ENCODE data around the gene SINHCAF. TPM values are rescaled to one million over a fixed set of nuclear protein-coding genes. Genes with fewer than 3 reads are reported as not detected.
"Not testable (repeated sequence)": the region's sequence is repeated elsewhere in the genome, so short reads cannot be mapped to it uniquely, and the experiment has no call there.

SINHCAF gene
- total RNA-seq, 2 donors from 2014 or later, result 162 to 190 TPM

DNA sequence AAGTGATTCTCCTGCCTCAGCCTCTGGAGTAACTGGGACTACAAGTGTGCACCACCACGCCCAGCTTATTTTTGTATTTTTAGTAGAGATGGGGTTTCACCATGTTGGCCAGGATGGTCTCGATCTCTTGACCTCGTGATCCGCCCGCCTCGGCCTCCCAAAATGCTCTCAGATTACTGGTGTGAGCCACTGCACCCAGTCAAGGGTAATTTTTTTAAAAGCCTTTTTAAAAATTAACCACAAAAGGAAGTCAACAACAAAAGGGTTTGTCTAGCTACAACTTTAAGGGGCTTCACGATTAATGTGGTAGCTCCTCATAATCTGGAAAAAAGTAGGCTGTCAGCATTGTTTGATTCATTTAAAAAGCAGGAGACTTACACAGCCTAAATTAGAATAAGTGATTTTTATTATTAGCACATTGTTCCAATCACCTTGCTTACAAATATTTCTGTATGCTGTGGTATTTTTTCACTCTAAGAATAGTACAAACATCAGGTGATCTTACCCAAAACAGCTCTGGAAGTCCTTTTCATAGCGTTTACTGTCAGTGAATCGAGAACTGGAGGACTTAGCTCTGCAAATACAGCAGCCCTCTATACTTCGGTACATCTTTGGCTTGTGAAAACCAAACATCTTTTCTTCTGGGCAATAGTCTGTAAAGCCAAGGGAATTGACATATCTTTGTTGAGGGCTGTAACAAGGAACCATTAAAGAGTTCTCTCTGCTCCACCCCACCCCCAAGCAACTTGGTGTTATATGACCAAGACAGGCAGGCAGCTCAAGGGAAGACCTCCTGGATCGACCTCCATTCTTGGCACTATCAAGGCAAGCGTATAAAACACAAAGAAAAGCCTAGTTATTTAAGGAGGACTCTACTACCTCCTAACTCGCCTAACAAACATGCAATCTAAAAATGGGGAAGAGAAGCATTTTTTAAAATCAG lies 28.1 kb downstream of the SINHCAF start:
- Mint-ChIP-seq H3K27ac (peak overlapping the region in 1 of 2 donors; percentile 82), H3K9me3 (no peaks in the 10 kb centered on the region), H3K36me3 (peaks cover 14 to 42% of the 10 kb centered on the region in 2 donors)
- DNase-seq (ENCODE audit: low spot score in 2 of 2), result no peak
- no peak for ATAC-seq

DNA sequence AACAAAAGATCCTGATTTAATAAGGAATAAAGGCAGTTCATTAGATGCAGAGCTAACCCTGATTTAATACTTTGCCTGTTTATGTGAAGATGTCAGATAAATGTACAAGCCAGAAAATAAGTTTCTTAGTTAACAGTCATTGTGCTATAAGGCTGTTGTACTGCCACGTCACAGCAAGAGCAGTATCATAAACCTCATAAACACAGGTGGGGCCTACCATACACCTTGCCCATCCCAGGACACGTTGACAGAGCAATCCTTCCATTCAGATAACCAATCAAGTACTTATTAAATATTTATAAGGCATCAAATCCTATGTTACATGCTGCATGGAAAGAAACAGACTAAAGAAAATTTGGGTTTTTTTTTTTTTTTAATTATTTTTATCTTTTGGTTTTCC lies 36.5 kb downstream of the SINHCAF start:
- no peaks in the 10 kb centered on the region for H3K9me3 Mint-ChIP-seq
- H3K27ac Mint-ChIP-seq, result no peak overlapping the region
- peaks cover 22 to 52% of the 10 kb centered on the region in 2 donors for H3K36me3 Mint-ChIP-seq
- DNase-seq (ENCODE audit: low spot score in 2 of 2) (no peak), ATAC-seq (no peak)

- Mint-ChIP-seq H3K27ac (peak overlapping the region; percentile 71 to 82), H3K36me3 (peaks cover 21 to 52% of the 10 kb centered on the region in 2 donors), H3K9me3 (no peaks in the 10 kb centered on the region)
- ATAC-seq (no peak), DNase-seq (ENCODE audit: low spot score in 2 of 2) (no peak)
These were observed 37.6 kb downstream of the SINHCAF start for GRCh38 chr12:31288381-31288780.

- Mint-ChIP-seq H3K9me3 (no peaks in the 10 kb centered on the region), H3K27ac (peak overlapping the region in 1 of 2 donors; percentile 10), H3K36me3 (peaks cover 0 to 28% of the 10 kb centered on the region in 2 donors)
- no peak for DNase-seq (ENCODE audit: low spot score in 2 of 2)
- ATAC-seq, result no peak
These were observed 45.8 kb downstream of the SINHCAF start for GRCh38 chr12:31280183-31280582.

DNA sequence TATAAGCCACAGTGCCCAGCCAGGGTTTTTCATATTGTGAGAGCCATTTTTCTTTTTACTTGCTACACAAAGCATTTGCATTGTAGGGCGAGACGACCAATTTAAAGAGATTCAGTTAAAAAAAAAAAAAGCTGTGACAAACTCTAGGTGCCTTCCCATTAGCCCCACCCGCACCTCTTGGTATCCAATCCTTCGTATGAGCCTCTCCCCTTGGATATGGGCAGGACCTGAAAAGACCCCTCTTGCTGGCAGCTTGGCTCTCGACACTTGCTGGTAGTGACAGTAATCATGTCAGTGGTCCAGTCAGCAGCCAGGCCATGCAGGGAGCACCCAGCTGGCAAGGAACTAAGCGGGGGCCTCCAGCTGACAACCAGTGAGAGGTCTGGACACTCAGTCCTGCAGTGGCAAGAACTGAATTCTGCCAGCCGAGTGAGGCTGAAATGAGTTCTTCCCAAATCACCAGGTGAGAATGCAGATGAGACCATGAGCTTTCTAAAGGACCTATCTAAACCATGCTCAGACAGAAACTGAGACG lies 46.5 kb downstream of the SINHCAF start:
- ATAC-seq (no peak), DNase-seq (ENCODE audit: low spot score in 2 of 2) (no peak)
- peaks cover 0 to 23% of the 10 kb centered on the region in 2 donors for H3K36me3 Mint-ChIP-seq
- no peaks in the 10 kb centered on the region for H3K9me3 Mint-ChIP-seq
- no peak overlapping the region for H3K27ac Mint-ChIP-seq

- Mint-ChIP-seq H3K36me3 (peaks cover 0 to 19% of the 10 kb centered on the region in 2 donors), H3K9me3 (no peaks in the 10 kb centered on the region), H3K27ac (no peak overlapping the region)
- DNase-seq (ENCODE audit: low spot score in 2 of 2) (no peak), ATAC-seq (no peak)
These were observed 47.1 kb downstream of the SINHCAF start for GRCh38 chr12:31278832-31279231.

- DNase-seq (ENCODE audit: low spot score in 2 of 2) (no peak), ATAC-seq (no peak)
- Mint-ChIP-seq H3K27ac (no peak overlapping the region), H3K9me3 (no peaks in the 10 kb centered on the region), H3K36me3 (peaks cover 0 to 19% of the 10 kb centered on the region in 2 donors)
These were observed 47.5 kb downstream of the SINHCAF start for GRCh38 chr12:31278424-31278823.

DNA sequence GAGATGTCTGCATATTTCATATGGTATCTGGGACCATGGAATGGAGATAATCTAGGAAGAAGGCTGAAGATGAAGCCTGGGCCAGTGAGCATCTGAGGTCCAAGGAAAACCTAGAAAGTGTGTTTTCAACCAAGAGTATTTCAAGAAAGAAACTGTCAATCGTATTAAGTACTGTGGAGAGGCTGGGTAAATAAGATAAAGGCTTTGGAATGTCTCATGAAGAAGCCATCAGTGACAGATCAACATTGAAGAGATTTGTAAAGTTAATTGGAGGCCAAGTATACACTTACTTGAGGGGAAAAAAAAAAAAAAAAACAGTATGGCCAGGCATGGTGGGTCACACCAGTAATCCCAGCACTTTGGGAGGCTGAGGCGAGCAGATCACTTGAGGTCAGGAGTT lies 48.9 kb downstream of the SINHCAF start:
- H3K27ac Mint-ChIP-seq, result peak overlapping the region; percentile 23 to 81
- DNase-seq (ENCODE audit: low spot score in 2 of 2) (no peak), ATAC-seq (no peak)
- no peaks in the 10 kb centered on the region for H3K9me3 Mint-ChIP-seq
- H3K36me3 Mint-ChIP-seq, result peaks cover 0 to 19% of the 10 kb centered on the region in 2 donors

GRCh38 chr12:31275491-31275890 lies 50.5 kb downstream of the SINHCAF start:
- Mint-ChIP-seq H3K27ac (peak overlapping the region in 1 of 2 donors; percentile 61), H3K36me3 (peaks cover 0 to 19% of the 10 kb centered on the region in 2 donors), H3K9me3 (no peaks in the 10 kb centered on the region)
- DNase-seq (ENCODE audit: low spot score in 2 of 2) (no peak), ATAC-seq (no peak)

- no peak for ATAC-seq
- DNase-seq (ENCODE audit: low spot score in 2 of 2), result no peak
- Mint-ChIP-seq H3K36me3 (peaks cover 0 to 15% of the 10 kb centered on the region in 2 donors), H3K9me3 (no peaks in the 10 kb centered on the region), H3K27ac (no peak overlapping the region)
These were observed 51.2 kb downstream of the SINHCAF start for GRCh38 chr12:31274520-31275300.

DNA sequence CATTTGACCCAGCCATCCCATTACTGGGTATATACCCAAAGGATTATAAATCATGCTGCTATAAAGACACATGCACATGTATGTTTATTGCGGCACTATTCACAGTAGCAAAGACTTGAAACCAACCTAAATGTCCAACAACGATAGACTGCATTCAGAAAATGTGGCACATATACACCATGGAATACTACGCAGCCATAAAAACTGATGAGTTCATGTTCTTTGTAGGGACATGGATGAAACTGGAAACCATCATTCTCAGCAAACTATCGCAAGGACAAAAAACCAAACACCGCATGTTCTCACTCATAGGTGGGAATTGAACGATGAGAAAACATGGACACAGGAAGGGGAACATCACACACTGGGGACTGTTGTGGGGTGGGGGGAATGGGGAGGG lies 52.2 kb downstream of the SINHCAF start:
- not testable (repeated sequence) for ATAC-seq; DNase-seq (ENCODE audit: low spot score in 2 of 2); H3K9me3 Mint-ChIP-seq
- Mint-ChIP-seq H3K27ac (peak overlapping the region in 1 of 2 donors; percentile 44), H3K36me3 (peaks cover 0 to 18% of the 10 kb centered on the region in 2 donors)

- Mint-ChIP-seq H3K27ac (peak overlapping the region in 1 of 2 donors; percentile 93), H3K36me3 (peaks cover 0 to 13% of the 10 kb centered on the region in 2 donors), H3K9me3 (no peaks in the 10 kb centered on the region)
- DNase-seq (ENCODE audit: low spot score in 2 of 2) (no peak), ATAC-seq (peak; percentile 16 to 22)
These were observed 53.2 kb downstream of the SINHCAF start for GRCh38 chr12:31272607-31273225.

GRCh38 chr12:31267966-31268365 lies 58.0 kb downstream of the SINHCAF start:
- ATAC-seq (no peak), DNase-seq (ENCODE audit: low spot score in 2 of 2) (no peak)
- Mint-ChIP-seq H3K9me3 (no peaks in the 10 kb centered on the region), H3K27ac (peak overlapping the region in 1 of 2 donors; percentile 55), H3K36me3 (peaks cover 0 to 5% of the 10 kb centered on the region in 2 donors)

DNA sequence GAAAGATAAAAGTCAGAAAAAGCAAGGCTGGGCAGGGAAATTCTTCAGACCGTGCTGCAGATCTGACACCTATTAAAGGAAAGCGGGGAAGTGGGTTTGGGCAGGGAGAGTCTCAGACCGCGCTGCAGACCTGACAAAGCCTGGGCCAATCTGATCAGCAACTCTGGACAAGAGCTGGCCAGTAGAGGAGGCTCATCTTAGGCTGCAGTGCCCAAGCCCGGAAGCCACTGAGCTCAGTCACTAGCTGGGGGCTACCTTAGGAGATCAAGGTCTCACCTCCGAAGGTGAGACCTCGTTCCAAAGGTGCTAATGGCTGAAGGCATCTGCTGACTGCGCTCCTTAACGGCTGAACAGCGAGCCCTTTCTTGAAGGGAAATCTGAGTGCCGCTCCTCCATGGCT lies 60.2 kb downstream of the SINHCAF start:
- ATAC-seq, result peak in 1 of 2 donors; percentile 12
- peaks cover 0 to 5% of the 10 kb centered on the region in 2 donors for H3K36me3 Mint-ChIP-seq
- no peak for DNase-seq (ENCODE audit: low spot score in 2 of 2)
- H3K27ac Mint-ChIP-seq, result no peak overlapping the region
- no peaks in the 10 kb centered on the region for H3K9me3 Mint-ChIP-seq

- Mint-ChIP-seq H3K27ac (no peak overlapping the region), H3K9me3 (no peaks in the 10 kb centered on the region), H3K36me3 (no peaks in the 10 kb centered on the region)
- peak in 1 of 2 donors; percentile 25 for ATAC-seq
- DNase-seq (ENCODE audit: low spot score in 2 of 2), result no peak
These were observed 62.3 kb downstream of the SINHCAF start for GRCh38 chr12:31263661-31264060.

GRCh38 chr12:31261744-31262143 lies 64.2 kb downstream of the SINHCAF start:
- Mint-ChIP-seq H3K9me3 (no peaks in the 10 kb centered on the region), H3K27ac (no peak overlapping the region)

More at GRCh38 chr12:31261744-31262143, 64.2 kb downstream of the SINHCAF start:
- DNase-seq (ENCODE audit: low spot score in 2 of 2), result no peak
- H3K36me3 Mint-ChIP-seq, result no peaks in the 10 kb centered on the region
- ATAC-seq, result no peak

Data from activated naive CD4-positive, alpha-beta T cell treated with anti-CD3 and anti-CD28 coated beads, Interleukin-2, amount 50 U/mL, for 72 hours (primary cell).